Stimulated activated CD4-positive, alpha-beta T cell treated with anti-CD3 and anti-CD28 coated beads, Interleukin-4, amount 100 ng/mL, for 4 hours (primary cell): ENCODE results near the gene RCE1.
"Not testable (repeated sequence)": the region's sequence is repeated elsewhere in the genome, so short reads cannot be mapped to it uniquely, and the experiment has no call there.

Experiments
- DNase-seq, 2 experiments: peaks; one replicate each; pipeline ENCODE4 v3.0.0-alpha.2; 2020

RCE1 gene

GRCh38 chr11:66842896-66843775, at the start of gene RCE1:
TSS of gene RCE1 (plus strand) at chr11:66843441. CDS start at chr11:66843456, 15 bp downstream.
- DNase-seq: peak; percentile 85 to 89

- not testable (repeated sequence) for DNase-seq
Observed at GRCh38 chr11:66799815-66800214, 43.4 kb upstream of the RCE1 start.

GRCh38 chr11:66800720-66801428, 42.4 kb upstream of the RCE1 start:
- DNase-seq: no peak

GRCh38 chr11:66809592-66809991, 33.6 kb upstream of the RCE1 start:
- DNase-seq: no peak

- DNase-seq: no peak
Observed at GRCh38 chr11:66810576-66811185, 32.6 kb upstream of the RCE1 start.

- no peak for DNase-seq
Observed at GRCh38 chr11:66814678-66815077, 28.6 kb upstream of the RCE1 start.

GRCh38 chr11:66815646-66816045, 27.6 kb upstream of the RCE1 start:
- no peak for DNase-seq

GRCh38 chr11:66818231-66818955, 24.8 kb upstream of the RCE1 start:
- no peak for DNase-seq

- DNase-seq: no peak
Observed at GRCh38 chr11:66820381-66820780, 22.9 kb upstream of the RCE1 start.

- no peak for DNase-seq
Observed at GRCh38 chr11:66820901-66821300, 22.3 kb upstream of the RCE1 start.

GRCh38 chr11:66823700-66824099, 19.5 kb upstream of the RCE1 start:
- no peak for DNase-seq

- DNase-seq: not testable (repeated sequence)
Observed at GRCh38 chr11:66824573-66824972, 18.7 kb upstream of the RCE1 start.

GRCh38 chr11:66834539-66834845, 8.7 kb upstream of the RCE1 start:
- DNase-seq: no peak

GRCh38 chr11:66834943-66835342, 8.3 kb upstream of the RCE1 start:
- DNase-seq: no peak

GRCh38 chr11:66835768-66836405, 7.4 kb upstream of the RCE1 start:
- DNase-seq: no peak

- no peak for DNase-seq
Observed at GRCh38 chr11:66840317-66841091, 2.7 kb upstream of the RCE1 start.

GRCh38 chr11:66841861-66842260, 1.4 kb upstream of the RCE1 start:
- DNase-seq: no peak

GRCh38 chr11:66842501-66842895, 743 bp upstream of the RCE1 start:
- no peak for DNase-seq

GRCh38 chr11:66843776-66844495, 695 bp downstream of the RCE1 start:
- DNase-seq: no peak

GRCh38 chr11:66844496-66845142, 1.4 kb downstream of the RCE1 start:
- no peak for DNase-seq
